Measurements from ENCODE around the gene TAS1R2.
"Not testable (repeated sequence)": the region's sequence is repeated elsewhere in the genome, so short reads cannot be mapped to it uniquely, and the experiment has no call there.

The TAS1R2 gene

GRCh38 chr1:18872071-18872611 lies 12.7 kb upstream of the TAS1R2 start:
- no peak for TF ChIP-seq CTCF (IDR thresholded peaks at IDR 0.05)
- Histone ChIP-seq H3K4me3 (no peak overlapping the region), H3K36me3 (peaks cover 0 to 34% (median 12%) of the 10 kb centered on the region in 3 donors), H3K27me3 (peaks cover 0 to 8% of the 10 kb centered on the region in 2 donors), H3K4me1 (no peaks in the 10 kb centered on the region), H3K9me3 (no peaks in the 10 kb centered on the region), H3K27ac (no peak overlapping the region)
- intact Hi-C loops (cut with DNase I; ENCODE audit: low total_unique reads): loop anchor here (5.0 to 10.0 kb wide), 2 partner anchors 277 to 635 kb away; no protein-coding TSS in a partner anchor
- DNase-seq: no peak

GRCh38 chr1:18871401-18872070 lies 12.1 kb upstream of the TAS1R2 start:
- intact Hi-C loops (cut with DNase I; ENCODE audit: low total_unique reads): loop anchor here (5.0 to 10.0 kb wide), 2 partner anchors 277 to 636 kb away; no protein-coding TSS in a partner anchor
- H3K9me3 ChIP-seq: no peaks in the 10 kb centered on the region
- H3K4me1 ChIP-seq: no peaks in the 10 kb centered on the region
- peaks cover 0 to 8% of the 10 kb centered on the region in 2 donors for H3K27me3 ChIP-seq
- peaks cover 0 to 31% (median 12%) of the 10 kb centered on the region in 3 donors for H3K36me3 ChIP-seq
- no peak overlapping the region for H3K27ac ChIP-seq
- no peak overlapping the region for H3K4me3 ChIP-seq
- DNase-seq: no peak
- no peak for TF ChIP-seq CTCF (IDR thresholded peaks at IDR 0.05)

- Histone ChIP-seq H3K36me3 (peaks cover 0 to 31% (median 12%) of the 10 kb centered on the region in 3 donors), H3K9me3 (no peaks in the 10 kb centered on the region), H3K4me1 (no peaks in the 10 kb centered on the region), H3K4me3 (no peak overlapping the region), H3K27me3 (peaks cover 0 to 9% of the 10 kb centered on the region in 2 donors), H3K27ac (no peak overlapping the region)
- intact Hi-C loops (cut with DNase I; ENCODE audit: low total_unique reads): loop anchor here (5.0 to 10.0 kb wide), 2 partner anchors 276 to 636 kb away; no protein-coding TSS in a partner anchor
- DNase-seq: no peak
- no peak for TF ChIP-seq CTCF (IDR thresholded peaks at IDR 0.05)
Measured at GRCh38 chr1:18870957-18871356, 11.5 kb upstream of the TAS1R2 start.

- not testable (repeated sequence) for H3K4me3 ChIP-seq, DNase-seq, H3K4me1 ChIP-seq, H3K9me3 ChIP-seq, H3K27ac ChIP-seq
- intact Hi-C loops (cut with DNase I; ENCODE audit: low total_unique reads): loop anchor here (5.0 to 10.0 kb wide), 2 partner anchors 276 to 637 kb away; no protein-coding TSS in a partner anchor
- peaks cover 0 to 13% of the 10 kb centered on the region in 2 donors for H3K27me3 ChIP-seq
- H3K36me3 ChIP-seq: peaks cover 0 to 31% (median 12%) of the 10 kb centered on the region in 3 donors
Measured at GRCh38 chr1:18870595-18870865, 11.1 kb upstream of the TAS1R2 start.

- no peak overlapping the region for H3K4me3 ChIP-seq
- DNase-seq: no peak
- no peak for TF ChIP-seq CTCF (IDR thresholded peaks at IDR 0.05)
- H3K36me3 ChIP-seq: peaks cover 0 to 31% (median 12%) of the 10 kb centered on the region in 3 donors
- no peak overlapping the region for H3K27ac ChIP-seq
- intact Hi-C loops (cut with DNase I; ENCODE audit: low total_unique reads): loop anchor here (5.0 to 10.0 kb wide), 2 partner anchors 275 to 637 kb away; no protein-coding TSS in a partner anchor
- peaks cover 0 to 18% of the 10 kb centered on the region in 2 donors for H3K27me3 ChIP-seq
- no peaks in the 10 kb centered on the region for H3K4me1 ChIP-seq
- H3K9me3 ChIP-seq: no peaks in the 10 kb centered on the region
Measured at GRCh38 chr1:18869847-18870594, 10.6 kb upstream of the TAS1R2 start.
